ENCODE data around the gene TRIM8.
"Not testable (repeated sequence)": the region's sequence is repeated elsewhere in the genome, so short reads cannot be mapped to it uniquely, and the experiment has no call there.

DNA sequence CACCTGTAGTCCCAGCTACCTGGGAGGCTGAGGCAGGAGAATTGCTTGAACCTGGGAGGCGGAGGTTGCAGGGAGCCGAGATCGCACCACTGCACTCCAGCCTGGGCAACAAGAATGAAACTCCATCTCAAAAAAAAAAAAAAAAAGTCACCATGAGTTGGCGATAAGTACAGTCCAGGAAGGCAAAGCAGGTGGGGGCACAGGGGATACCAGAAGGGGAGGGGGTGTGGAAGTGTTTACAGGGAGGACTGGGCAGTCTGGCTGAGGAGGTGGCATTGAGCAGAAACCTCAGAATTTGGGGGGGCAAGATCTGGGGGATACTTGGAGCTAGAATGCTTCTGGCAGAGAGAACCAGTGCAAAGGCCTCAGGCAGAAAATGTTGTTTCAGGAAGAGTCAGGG, 23.1 kb downstream of the TRIM8 start:
- TF ChIP-seq E2F1 (CRISPR knock-in tag; IDR thresholded peaks at IDR 0.05); JUN (CRISPR knock-in tag; IDR thresholded peaks at IDR 0.05); CTCF (IDR thresholded peaks at IDR 0.05); PREB (CRISPR knock-in tag; IDR thresholded peaks at IDR 0.05; ENCODE audit: borderline replicate concordance): not testable (repeated sequence)
- TF ChIP-seq, protein P1, sequence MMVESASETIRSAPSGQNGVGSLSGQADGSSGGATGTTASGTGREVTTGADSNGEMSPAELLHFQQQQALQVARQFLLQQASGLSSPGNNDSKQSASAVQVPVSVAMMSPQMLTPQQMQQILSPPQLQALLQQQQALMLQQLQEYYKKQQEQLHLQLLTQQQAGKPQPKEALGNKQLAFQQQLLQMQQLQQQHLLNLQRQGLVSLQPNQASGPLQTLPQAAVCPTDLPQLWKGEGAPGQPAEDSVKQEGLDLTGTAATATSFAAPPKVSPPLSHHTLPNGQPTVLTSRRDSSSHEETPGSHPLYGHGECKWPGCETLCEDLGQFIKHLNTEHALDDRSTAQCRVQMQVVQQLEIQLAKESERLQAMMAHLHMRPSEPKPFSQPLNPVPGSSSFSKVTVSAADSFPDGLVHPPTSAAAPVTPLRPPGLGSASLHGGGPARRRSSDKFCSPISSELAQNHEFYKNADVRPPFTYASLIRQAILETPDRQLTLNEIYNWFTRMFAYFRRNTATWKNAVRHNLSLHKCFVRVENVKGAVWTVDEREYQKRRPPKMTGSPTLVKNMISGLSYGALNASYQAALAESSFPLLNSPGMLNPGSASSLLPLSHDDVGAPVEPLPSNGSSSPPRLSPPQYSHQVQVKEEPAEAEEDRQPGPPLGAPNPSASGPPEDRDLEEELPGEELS (CRISPR knock-in tag; IDR thresholded peaks at IDR 0.05) = not testable (repeated sequence)

Data from WTC11 (cell line).